Suppressor macrophage (primary cell): ENCODE measurements around the gene GIGYF2.
"Not testable (repeated sequence)": the region's sequence is repeated elsewhere in the genome, so short reads cannot be mapped to it uniquely, and the experiment has no call there.

Experiments used
- DNase-seq, 4 experiments: peaks; one replicate each; pipeline ENCODE4 v3.0.0-alpha.2; 2020 to 2022

Gene GIGYF2

DNA sequence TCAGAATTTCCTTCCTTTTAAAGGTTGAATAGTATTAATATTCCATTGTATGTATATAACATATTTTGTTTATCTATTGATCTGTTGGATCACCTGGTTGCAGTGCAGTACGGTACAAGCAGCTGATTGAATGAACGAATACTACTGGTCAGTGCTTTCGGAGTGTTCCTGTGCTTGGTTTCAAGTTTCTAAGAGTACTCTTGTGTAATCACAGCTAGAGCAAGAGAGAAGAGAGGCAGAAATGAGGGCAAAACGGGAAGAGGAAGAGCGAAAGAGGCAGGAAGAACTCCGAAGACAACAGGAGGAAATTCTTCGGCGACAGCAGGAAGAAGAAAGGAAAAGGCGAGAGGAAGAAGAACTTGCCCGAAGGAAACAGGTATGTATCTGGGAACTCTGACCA, 119.5 kb downstream of the GIGYF2 start:
- DNase-seq = peak; percentile 7 to 48 (median 32)

DNA sequence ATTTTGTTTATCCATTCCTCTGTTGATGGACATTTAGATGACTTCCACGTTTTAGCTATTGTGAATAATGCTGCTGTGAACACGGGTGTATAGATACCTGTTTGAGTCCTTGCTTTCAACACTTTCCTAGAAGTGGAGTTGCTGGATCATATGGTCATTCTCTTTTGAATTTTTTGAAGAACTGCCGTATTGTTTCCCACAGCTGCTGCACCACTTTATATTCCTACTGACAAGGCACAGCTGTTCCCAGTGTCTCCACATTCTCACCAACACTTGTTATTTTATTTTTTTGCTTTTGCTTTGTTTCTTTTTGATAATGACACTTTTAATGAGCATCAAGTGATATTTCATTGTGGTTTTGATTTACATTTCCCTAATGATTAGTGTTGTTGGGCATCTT, 120.6 kb downstream of the GIGYF2 start:
- no peak for DNase-seq

DNA sequence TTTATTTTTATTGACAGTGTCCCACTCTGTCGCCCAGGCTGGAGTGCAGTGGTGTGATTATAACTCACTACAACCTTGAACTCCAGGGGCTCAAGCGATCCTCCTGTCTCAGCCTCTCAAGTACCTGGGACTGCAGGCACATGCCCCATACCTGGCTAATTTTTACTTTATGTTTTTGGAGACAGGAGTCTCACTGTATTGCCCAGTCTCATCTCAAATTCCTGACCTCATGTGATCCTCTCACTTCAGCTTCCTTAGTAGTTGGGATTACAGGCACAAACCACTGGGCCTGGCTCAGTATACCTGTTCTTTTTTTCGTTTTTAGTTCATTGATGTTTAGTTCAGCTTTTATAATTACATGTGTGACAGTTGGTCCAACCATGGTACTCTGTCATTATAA, 132.9 kb downstream of the GIGYF2 start:
- DNase-seq = no peak

DNA sequence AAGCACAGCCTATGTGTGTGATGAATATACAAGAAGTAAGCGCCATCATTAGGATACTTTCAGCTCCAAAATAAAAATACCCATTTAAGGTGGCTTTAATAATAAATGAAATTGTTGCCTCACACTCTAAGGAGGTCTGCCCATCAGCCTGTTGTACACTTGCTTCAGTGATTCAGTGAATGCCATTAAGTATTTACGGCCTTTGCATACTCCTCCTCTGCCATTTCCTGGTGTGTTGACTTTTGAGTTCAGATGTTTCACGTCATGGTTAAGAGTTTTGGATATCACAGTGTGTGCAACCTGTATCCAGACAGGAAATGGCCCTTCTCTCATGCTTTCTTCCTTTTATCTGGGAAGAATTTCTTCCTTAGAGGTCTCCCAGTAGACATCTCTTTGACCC, 134.4 kb downstream of the GIGYF2 start:
- no peak for DNase-seq

DNA sequence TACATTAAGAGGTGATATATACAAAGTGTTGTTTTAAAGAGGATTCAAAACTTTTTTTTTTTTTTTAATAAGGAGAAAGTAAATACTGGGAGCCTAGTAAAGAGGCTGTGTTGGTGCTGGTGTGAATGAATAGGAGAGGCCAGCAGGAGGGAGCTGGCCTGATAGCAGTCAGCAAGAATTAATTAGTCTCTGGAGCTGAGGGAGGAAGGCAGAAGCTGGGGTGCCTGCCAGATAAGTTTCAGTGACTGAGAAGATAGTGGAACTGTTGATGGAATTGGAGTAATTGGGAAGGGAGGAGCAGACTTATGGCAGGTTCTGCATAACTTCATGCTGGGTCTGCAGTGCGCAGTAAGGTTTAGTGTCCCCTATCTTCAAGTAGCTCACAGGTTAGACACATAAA, 136.7 kb downstream of the GIGYF2 start:
- no peak for DNase-seq

DNA sequence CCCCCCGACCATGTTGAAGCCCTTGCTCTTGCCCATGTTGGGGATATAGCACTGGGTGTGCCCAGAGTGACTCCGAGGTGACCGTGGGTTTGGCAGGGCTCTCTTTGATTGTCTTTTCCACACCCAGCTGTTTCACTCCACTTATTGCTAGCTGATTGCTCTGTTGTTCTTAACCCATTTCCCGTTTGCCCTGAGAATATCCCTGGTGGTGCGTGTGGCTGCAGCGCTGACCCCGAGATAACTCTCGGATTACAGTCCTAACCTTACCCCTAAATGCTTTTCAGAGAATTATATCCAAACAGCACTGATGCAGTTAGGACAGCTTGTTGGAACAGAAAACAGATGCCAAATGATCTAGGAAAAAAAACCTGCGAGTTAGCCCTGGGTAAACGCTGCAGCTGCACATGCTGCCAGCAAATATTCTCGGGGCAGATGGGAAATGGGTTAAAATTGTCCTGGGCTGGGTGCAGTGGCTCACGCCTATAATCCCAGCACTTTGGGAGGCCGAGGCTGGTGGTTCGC, 138.6 kb downstream of the GIGYF2 start:
- no peak for DNase-seq

DNA sequence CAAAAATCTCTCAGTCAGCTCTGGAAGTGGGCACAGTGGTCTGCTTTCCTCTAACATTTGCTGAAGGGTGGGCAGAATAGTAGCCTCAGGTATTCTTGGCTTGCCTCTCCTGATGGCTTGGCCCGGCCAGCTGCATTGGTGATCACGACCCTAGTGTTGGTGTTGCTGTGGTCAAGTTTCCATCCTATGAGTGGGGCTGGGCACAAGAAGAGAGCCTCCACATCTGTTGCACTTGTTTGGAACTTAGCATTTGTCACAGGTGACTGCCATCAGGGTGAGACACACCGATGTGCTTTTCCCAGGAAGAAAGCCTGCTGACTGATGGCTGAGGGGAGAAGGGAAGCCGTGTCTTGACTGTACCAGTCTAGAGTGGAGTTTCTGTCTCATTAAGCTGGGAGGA, 139.8 kb downstream of the GIGYF2 start:
- no peak for DNase-seq

DNA sequence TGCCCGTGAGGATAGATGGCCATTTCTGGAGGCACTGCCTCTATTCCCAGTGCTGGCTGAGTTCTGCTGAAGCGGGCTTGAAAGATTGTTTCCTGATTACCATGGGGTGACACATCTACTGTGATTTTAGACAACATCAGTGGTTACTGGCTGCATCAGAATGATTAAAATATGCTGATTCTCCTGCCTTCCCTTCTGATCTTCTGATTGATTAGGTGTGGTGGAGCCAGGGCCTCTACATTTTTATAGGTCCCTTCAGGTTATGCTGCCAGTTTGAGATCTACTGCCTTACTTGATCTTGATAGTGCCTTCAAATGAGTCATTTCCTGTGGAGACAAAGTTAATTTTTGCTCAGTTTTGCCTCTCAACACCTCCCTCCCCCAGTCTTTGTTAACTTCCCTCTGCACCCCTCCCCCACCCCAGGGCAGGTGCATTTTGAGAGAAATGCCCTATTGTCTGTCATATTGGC, 141.3 kb downstream of the GIGYF2 start:
- DNase-seq = peak in 3 of 4 experiments; percentile 7 to 13 (median 12)

DNA sequence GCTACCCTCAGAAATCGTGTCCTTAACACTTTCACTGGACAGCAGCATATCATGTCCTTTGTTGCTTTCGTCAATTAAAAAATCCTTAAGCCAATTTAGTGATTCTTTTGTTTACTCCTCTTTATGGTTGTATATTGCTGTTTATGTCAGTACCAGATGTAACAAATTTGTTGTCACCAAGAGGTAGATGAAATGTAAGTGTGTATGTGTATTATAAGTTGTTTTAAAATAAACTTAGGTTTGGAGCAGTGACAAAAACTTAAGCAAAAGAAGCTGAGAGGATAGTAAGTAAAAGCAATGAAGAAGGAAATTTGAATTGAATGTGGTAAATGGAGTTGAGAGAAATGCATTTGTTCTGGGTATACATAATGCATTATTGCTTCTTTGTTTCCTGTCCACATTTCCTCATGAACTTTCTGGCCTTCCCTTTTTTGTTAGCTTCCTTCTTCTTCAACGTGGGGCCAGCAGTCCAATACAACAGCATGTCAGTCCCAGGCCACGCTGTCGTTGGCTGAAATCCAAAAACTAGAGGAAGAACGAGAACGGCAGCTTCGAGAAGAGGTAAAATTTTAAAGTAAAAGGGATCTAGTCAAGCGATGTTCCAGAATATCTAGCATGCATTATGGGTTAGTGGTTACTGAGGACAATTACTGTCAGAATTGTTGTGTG, 142.4 kb downstream of the GIGYF2 start:
- peak; percentile 85 to 96 (median 92) for DNase-seq

DNA sequence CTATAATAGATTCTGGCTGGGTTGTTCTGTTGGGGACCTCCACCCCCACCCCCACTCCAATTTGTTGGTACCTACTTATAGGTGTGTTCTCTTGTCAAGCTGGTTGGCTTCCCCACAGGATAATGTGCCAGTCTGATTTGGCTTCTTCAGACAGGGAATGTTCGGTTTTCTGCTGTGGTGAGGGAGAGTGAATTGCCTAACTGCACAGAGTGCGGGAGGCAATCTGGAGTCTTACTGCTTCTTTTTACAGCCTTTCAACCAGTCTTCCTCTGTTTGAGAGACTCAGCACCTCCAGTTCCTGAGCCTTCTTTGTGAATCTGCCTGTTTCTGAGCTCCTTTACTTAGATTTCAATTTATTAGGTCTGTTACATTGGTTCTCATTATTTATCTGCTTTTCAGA, 145.6 kb downstream of the GIGYF2 start:
- peak in 3 of 4 experiments; percentile 16 to 23 (median 23) for DNase-seq

DNA sequence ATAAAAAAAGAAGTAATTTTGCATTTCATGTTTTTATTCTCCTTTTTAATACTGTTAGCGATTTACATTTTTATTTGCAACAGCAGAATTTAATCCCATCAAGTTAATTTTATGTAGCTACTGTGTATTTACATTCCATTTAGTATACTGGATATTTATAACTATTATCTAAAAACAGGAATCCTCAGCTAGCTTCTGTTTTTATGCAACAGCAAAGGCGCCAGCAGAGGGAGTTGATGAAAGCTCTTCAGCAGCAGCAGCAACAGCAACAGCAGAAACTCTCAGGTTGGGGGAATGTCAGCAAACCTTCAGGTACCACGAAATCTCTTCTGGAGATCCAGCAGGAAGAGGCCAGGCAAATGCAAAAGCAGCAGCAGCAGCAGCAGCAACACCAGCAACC, 146.7 kb downstream of the GIGYF2 start:
- DNase-seq = peak in 1 of 4 experiments; percentile 7

DNA sequence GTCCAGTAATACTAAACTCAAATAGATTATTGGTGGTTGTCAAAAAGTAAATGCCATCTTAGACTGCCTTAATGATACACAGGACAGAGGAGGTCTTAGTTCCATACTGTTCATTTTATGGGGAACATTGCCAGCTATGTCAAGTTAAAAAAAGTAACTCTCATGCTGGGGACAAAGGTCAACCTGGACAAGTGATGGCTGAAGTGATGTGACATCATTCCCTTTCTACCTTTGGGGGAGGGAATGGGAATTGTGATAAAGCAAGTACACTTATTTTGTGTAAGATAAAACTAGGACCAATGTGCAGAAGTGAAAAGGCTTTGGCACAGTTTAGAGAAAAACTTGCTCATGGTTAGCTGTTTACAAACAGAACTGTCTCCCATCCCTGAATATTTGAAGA, 148.9 kb downstream of the GIGYF2 start:
- no peak for DNase-seq

DNA sequence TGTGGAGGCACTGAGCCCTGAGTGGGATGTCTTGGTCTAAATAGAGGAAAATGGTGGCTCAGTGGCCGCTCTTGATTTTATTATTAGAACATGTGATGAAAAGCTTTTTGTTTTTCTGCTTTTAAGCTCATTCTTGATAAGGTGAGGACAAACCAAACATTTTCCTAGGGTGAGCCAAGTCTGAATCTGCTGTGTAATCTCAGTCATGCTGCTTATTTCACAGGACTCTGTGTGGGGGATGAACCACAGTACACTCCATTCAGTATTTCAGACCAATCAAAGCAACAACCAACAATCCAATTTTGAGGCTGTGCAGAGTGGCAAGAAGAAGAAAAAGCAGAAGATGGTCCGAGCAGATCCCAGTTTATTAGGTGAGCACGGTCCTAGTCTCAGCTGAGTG, 152.9 kb downstream of the GIGYF2 start:
- DNase-seq = no peak

DNA sequence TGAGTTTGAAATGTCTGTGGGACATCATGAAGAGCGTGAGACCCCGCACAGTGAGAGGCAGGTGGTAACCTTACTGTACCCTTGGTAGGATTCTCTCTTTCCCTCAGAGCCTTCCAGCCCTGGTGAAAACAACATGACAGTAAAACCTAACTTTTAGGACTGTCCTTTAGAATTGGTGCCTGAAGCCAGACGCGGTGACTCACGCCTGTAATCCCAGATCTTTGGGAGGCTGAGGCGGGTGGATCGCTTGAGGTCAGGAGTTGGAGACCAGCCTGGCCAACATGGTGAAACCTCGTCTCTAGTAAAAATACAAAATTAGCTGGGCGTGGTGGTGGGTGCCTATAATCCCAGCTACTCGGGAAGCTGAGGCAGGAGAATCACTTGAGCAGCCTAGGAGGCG, 154.9 kb downstream of the GIGYF2 start:
- not testable (repeated sequence) for DNase-seq

DNA sequence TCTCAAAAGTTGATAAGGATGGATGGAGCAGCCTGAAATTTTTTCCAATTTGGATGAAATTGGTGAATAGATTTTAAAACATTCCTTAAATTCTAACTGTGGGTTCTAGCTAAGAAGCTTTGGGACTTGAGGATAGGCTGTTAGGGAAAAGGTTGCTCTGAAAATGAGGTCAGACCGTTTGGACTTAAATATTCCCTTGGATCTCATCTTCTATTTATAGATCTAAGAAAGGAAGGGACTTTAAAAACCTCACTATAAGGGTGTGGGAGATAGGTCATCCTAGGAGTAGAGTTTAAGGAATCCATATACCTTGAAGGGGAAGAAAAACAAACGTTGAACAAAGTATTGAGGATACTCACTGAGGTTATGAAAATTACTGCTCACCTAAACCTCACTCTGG, 155.5 kb downstream of the GIGYF2 start:
- DNase-seq = no peak

DNA sequence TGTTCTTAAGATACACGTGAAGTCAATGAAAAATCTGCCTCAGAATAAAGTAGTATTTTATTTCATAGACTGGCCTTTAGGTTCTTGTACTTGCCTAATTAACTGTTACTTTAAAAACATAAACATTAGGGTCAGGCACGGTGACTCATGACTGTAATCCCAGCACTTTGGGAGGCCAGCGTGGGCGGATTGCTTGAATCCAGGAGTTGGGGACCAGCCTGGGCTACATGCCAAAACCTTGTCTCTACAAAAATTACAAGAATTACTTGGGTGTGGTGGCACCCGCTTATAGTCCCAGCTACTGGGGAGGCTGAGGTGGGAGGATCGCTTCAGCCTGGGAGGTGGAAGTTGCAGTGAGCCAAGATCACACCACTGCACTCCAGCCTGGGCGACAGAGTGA, 157.0 kb downstream of the GIGYF2 start:
- DNase-seq = peak; percentile 49 to 67 (median 60)

DNA sequence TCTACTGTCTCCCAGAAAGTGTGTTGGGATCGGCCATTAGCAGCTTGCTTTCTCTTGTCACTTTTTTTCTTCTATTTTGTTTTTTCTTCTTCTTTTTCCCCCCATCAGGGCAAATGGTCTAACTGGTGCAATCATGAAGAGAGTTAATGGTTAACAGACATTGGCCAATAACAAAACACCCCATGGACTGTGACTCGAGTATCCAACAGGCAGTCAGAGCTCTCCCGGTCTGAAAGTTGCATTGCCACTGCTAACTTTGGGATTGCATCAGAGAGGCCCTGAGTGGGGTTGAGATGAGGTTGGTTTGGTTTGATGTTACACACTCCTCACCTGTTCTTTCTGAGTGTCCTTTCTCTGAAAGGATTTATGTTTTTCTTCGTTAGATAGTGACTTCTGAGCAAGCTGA, 160.0 kb downstream of the GIGYF2 start:
- no peak for DNase-seq

DNA sequence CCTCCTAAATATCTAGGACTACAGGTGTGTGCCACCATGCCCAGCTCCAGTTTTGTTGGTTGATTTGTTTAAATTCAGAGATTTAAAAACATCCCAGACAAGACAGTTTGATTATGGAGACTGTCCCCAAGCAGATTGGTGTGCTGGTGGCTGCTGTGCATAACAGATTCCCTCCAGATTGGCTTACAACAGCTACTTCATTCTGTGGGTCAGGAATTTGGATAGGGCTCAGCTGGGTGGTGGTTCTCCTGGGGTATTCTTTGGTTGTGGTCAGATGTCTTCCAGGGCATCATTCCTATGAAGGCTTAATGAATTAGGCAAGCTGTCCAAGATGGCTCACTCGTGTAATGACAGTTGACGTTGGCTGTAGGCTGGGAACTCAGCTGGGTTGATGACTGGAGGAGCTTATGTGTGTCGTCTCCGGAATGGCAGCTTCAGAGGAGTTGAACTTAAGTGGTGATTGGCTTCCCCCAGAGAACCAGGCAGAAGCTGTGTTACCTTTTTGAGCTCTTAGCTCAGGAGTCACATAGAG, 162.3 kb downstream of the GIGYF2 start:
- no peak for DNase-seq

DNA sequence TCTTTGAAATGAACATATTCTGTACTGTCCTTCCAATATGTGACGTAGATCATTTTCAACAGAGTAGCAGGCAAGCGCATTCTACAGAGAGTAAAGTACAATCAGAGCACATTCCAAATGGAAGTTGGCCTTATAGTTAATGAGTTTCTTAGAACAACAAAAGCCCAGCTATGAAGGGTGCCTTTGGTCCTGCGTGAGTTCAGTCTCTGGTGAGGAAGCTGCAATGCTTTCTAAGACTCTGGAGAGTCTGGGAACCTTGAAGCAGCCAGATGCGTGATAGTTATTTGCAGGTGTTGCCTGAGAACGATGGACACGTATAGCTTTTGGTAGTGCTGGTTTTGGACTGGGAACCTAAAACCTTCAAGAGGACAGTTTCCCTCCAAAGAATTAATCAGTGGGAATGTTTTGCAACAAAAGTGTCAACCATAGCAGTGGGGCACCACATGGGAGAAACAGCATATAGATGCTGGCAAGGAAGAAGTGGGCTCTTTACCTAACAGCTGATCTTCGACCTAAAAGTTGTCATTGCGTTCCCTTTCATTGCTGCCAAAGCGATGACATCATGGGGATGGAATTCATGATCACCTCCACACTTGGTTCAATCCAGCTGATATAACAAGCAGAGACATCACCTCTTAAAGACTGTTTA, 163.6 kb downstream of the GIGYF2 start:
- DNase-seq = no peak

DNA sequence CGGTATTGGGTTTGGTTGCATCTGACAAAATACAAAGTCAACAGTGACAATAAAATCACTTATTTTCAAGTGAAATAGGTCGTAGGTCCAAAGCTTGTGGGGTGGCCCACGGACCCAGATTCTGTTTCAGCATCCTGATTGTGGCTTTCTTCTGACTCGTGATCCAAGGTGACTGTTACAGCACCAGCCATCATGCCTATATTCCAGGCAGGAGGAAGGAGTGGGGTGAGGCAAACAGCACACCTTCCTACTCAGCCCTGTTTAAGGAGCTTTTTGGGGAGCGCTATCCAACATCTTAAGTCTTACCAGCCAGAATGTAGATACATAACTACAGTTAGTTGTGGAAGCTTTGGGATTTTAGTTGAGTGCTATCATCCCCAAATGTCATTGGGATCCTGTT, 164.2 kb downstream of the GIGYF2 start:
- DNase-seq = no peak

DNA sequence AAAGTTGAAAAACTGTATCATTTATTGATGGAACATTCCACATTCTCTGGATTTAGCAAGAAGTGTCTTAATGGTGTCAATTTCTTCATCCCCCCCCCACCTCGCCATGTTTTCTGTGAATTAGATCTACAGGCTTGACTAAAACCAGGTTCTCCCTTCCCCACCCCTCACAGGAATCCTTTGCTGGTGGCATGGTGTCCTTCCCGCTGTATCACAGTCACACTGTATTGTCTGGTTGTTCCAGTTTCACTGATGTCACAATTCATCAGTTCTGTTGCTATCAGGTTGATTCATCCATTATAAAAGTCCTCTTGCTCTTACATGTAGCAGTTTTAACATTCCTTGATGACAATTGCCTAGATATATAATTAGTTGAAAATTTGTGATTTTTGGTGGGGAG, 166.9 kb downstream of the GIGYF2 start:
- DNase-seq = no peak

DNA sequence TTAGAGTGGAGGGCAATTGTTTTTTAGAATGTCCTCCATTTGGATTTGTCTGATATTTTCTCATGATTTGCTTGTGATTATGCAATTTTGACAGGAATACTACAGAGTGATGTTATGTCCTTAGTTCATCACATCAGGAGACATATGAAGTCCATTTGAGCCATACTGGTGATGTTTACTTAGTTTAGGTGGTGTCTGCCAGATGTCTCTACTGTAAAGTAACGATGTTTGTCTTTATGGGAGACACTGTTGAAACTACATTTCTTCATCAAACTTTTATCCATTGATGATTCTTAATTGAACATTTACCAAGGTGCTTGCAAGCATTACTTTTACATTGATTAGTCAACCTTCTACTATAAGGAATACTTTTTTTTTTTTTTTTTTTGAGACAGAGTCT, 168.0 kb downstream of the GIGYF2 start:
- DNase-seq = no peak

DNA sequence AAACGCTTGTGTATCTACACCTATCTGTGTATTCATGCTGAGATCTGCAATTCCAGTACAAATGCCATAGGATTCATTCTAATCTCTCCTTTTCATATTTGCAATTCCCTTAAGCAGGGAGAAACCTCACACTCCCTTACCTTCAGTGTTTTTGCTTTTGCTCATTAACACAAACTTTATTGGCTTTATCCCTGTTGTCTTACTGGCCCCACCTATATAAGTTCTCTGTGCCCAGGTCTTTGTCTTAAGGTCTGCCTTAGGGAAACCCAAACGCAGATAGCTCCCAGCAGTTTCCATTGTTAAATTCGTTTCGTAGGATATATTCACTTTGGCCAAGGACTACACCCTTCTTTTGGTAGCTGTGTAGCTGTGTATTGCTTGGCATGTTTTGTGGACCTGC, 169.0 kb downstream of the GIGYF2 start:
- no peak for DNase-seq
